Loucy (cell line): ENCODE data around the gene SMOC2.

Source experiments
- H2AFZ ChIP-seq: fragments of 200-600 bp; sonication (generic); 2 replicates; pipeline ENCODE4 v1.6.0; 2016; ENCODE audit warnings: antibody characterized with exemption, mild to moderate bottlenecking, low read length, moderate library complexity
- H3F3A ChIP-seq: fragments of 200-600 bp; 2 replicates; pipeline ENCODE4 v1.6.0; 2016; ENCODE audit warnings: antibody characterized with exemption, low read depth, mild to moderate bottlenecking
- H3K27me3 ChIP-seq: fragments of 200-600 bp; sonication (generic); 2 replicates; pipeline ENCODE4 v1.6.1; 2014; ENCODE audit warnings: low read length, mild to moderate bottlenecking; ENCODE audit not compliant: insufficient read depth, poor library complexity, severe bottlenecking
- H3K36me3 ChIP-seq: fragments of 200-600 bp; sonication (generic); 2 replicates; pipeline ENCODE4 v1.6.1; 2016; ENCODE audit warnings: low read length; ENCODE audit not compliant: insufficient read depth
- H3K4me1 ChIP-seq: fragments of 200-600 bp; sonication (generic); 2 replicates; pipeline ENCODE4 v1.5.1; 2014; ENCODE audit warnings: low read length, mild to moderate bottlenecking; ENCODE audit not compliant: insufficient read depth, poor library complexity, severe bottlenecking
- H3K4me2 ChIP-seq: fragments of 200-600 bp; sonication (generic); 2 replicates; pipeline ENCODE4 v1.6.0; 2014; ENCODE audit warnings: antibody characterized with exemption, low read length, low read depth, mild to moderate bottlenecking; ENCODE audit not compliant: poor library complexity, severe bottlenecking
- H3K4me3 ChIP-seq: fragments of 200-600 bp; sonication (generic); 2 replicates; pipeline ENCODE4 v1.5.1; 2014; ENCODE audit warnings: low read length, mild to moderate bottlenecking, mixed read lengths; ENCODE audit not compliant: poor library complexity, severe bottlenecking
- H3K79me2 ChIP-seq: fragments of 200-600 bp; sonication (generic); 2 replicates; pipeline ENCODE4 v1.6.1; 2014; ENCODE audit warnings: low read length; ENCODE audit not compliant: insufficient read depth
- H3K9ac ChIP-seq: fragments of 200-600 bp; sonication (generic); 2 replicates; pipeline ENCODE4 v1.6.0; 2014; ENCODE audit warnings: mild to moderate bottlenecking, low read depth, low read length, moderate library complexity; ENCODE audit not compliant: poor library complexity, severe bottlenecking
- H3K9me2 ChIP-seq: fragments of 200-600 bp; sonication (generic); replicated peaks from 2 replicates; pipeline ENCODE4 v1.6.1; 2016; ENCODE audit warnings: low read depth, low read length, mixed read lengths
- H3K9me3 ChIP-seq: fragments of 200-600 bp; sonication (generic); 2 replicates; pipeline ENCODE4 v1.6.1; 2014; ENCODE audit warnings: mild to moderate bottlenecking, antibody characterized with exemption, low read length, low read depth; ENCODE audit not compliant: insufficient read depth
- H4K20me1 ChIP-seq: fragments of 200-600 bp; sonication (generic); 2 replicates; pipeline ENCODE4 v1.6.0; 2014; ENCODE audit warnings: antibody characterized with exemption, low read length, mild to moderate bottlenecking; ENCODE audit not compliant: insufficient read depth, poor library complexity, severe bottlenecking
- EZH2phosphoT487 ChIP-seq: fragments of 200-600 bp; IDR thresholded peaks from 2 replicates; pipeline ENCODE4 v1.6.1; 2018; ENCODE audit warnings: antibody characterized with exemption, mild to moderate bottlenecking, moderate library complexity, borderline replicate concordance
- TF ChIP-seq, protein P1 (sequence below): fragments of 200-600 bp; sonication (generic); conservative IDR thresholded peaks from 2 replicates; pipeline ENCODE4 v1.5.1; 2014; ENCODE audit warnings: mild to moderate bottlenecking, antibody characterized with exemption, low read length

SMOC2 gene

DNA sequence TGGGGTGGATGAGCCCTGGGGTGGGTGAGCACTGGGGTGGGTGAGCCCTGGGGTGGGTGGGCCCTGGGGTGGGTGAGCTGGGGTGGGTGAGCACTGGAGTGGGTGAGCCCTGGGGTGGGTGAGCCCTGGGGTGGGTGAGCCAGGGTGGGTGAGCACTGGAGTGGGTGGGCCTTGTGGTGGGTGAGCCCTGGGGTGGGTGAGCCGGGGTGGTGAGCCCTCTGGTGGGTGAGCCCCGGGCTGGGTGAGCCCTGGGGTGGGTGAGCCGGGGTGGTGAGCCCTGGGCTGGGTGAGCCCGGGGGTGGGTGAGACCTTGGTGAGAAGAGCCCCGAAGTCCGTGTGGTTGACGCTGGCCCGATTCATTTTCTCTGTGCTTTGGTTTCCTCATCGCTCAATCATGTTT, 18.6 kb downstream of the SMOC2 start:
- no peaks in the 10 kb centered on the region for H3K27me3 ChIP-seq
- H3K36me3 ChIP-seq = no peaks in the 10 kb centered on the region

DNA sequence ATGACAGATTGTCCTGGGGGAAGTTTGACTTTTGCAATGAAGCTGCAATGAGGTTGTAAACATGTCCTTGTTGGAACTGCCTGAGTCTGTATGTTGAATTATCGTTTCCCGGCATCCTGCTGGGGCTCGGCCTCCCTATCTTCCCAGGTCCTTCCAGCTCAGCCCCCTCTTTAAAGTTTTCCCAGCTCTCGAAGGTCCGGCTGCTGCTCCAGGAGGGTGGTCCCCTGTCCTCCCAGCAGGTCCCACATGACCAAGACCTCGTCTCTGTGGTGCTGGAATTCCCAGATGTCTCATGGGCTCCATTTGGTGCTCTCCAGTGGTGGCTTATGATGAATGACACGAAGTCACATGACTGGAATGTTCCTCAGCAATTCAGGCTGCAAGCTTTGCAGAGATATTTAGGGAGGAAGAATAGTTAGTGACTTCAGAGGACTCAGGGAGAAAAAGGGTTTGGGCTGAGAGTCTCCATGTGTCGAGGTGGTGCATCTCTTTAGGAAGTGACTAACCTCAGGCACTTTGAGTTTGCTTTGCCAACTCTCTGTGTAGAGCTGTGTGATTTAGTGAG, 21.4 kb downstream of the SMOC2 start:
- no peak overlapping the region for H3K9ac ChIP-seq
- H3K36me3 ChIP-seq = no peaks in the 10 kb centered on the region
- no peaks in the 10 kb centered on the region for H3F3A ChIP-seq
- no peak overlapping the region for H2AFZ ChIP-seq
- H3K9me3 ChIP-seq = peaks cover 3% of the 10 kb centered on the region; the same call in 1 of the 2 replicates
- no peaks in the 10 kb centered on the region for H3K4me1 ChIP-seq
- no peaks in the 10 kb centered on the region for H4K20me1 ChIP-seq
- H3K79me2 ChIP-seq = no peaks in the 10 kb centered on the region
- no peaks in the 10 kb centered on the region for H3K9me2 ChIP-seq
- no peak for TF ChIP-seq EZH2phosphoT487
- TF ChIP-seq, protein P1, sequence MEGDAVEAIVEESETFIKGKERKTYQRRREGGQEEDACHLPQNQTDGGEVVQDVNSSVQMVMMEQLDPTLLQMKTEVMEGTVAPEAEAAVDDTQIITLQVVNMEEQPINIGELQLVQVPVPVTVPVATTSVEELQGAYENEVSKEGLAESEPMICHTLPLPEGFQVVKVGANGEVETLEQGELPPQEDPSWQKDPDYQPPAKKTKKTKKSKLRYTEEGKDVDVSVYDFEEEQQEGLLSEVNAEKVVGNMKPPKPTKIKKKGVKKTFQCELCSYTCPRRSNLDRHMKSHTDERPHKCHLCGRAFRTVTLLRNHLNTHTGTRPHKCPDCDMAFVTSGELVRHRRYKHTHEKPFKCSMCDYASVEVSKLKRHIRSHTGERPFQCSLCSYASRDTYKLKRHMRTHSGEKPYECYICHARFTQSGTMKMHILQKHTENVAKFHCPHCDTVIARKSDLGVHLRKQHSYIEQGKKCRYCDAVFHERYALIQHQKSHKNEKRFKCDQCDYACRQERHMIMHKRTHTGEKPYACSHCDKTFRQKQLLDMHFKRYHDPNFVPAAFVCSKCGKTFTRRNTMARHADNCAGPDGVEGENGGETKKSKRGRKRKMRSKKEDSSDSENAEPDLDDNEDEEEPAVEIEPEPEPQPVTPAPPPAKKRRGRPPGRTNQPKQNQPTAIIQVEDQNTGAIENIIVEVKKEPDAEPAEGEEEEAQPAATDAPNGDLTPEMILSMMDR = no peak
- H3K27me3 ChIP-seq = no peaks in the 10 kb centered on the region
- H3K4me2 ChIP-seq = no peak overlapping the region
- no peak overlapping the region for H3K4me3 ChIP-seq

More for the DNA sequence above, 18.6 kb downstream of the SMOC2 start:
- Histone ChIP-seq H3F3A (no peaks in the 10 kb centered on the region), H3K4me2 (no peak overlapping the region), H3K4me3 (no peak overlapping the region), H3K4me1 (no peaks in the 10 kb centered on the region), H3K9me3 (peaks cover 8% of the 10 kb centered on the region; the same call in 1 of the 2 replicates), H3K9ac (no peak overlapping the region), H4K20me1 (no peaks in the 10 kb centered on the region), H3K9me2 (no peaks in the 10 kb centered on the region), H3K79me2 (no peaks in the 10 kb centered on the region), H2AFZ (no peak overlapping the region)
- TF ChIP-seq, protein P1 = no peak
- TF ChIP-seq EZH2phosphoT487 = no peak

DNA sequence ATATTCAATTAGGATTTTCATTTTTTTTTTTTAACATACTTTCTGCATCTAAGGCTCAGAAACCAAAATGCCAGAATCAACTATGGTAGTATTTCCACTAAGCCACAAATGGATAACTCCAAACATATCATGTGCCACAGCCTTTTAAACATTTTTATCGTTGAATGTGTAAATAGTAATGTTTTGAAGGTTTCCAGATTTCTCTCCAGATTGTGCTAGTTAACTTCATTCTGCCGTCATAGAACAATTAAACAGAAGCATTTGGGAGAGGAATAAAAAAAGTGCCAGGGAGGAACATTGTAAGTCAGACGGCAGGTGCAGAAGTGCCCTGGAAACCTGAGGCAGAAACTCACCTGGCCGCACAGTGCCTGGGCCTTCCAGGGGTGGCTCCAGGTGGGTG, 23.6 kb downstream of the SMOC2 start:
- TF ChIP-seq, protein P1 = no peak
- no peak for TF ChIP-seq EZH2phosphoT487
- Histone ChIP-seq H3K79me2 (no peaks in the 10 kb centered on the region), H3K9ac (no peak overlapping the region), H3K9me3 (peaks cover 3% of the 10 kb centered on the region; the same call in 1 of the 2 replicates), H3K4me3 (no peak overlapping the region), H3K4me2 (no peak overlapping the region), H3K4me1 (no peaks in the 10 kb centered on the region), H3K9me2 (no peaks in the 10 kb centered on the region), H3F3A (no peaks in the 10 kb centered on the region), H2AFZ (no peak overlapping the region), H3K27me3 (no peaks in the 10 kb centered on the region), H3K36me3 (no peaks in the 10 kb centered on the region), H4K20me1 (no peaks in the 10 kb centered on the region)
